ENCODE results near the gene TAC4. TPM values are rescaled to one million over a fixed set of nuclear protein-coding genes. Genes with fewer than 3 reads are reported as not detected.

The TAC4 gene, protein sequence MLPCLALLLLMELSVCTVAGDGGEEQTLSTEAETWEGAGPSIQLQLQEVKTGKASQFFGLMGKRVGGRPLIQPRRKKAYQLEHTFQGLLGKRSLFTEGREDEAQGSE
- not detected for total RNA-seq
- polyA plus RNA-seq (ENCODE audit: insufficient read length in 6 of 6): 1 to 10 TPM in 2 of 6 donors, under 1 TPM in 4; 0.54 to 1.1 (median 0.70) TPM
- long read RNA-seq, donor 1: 0 reads
- long read RNA-seq, donor 2: 0 reads
- long read RNA-seq, donor 3: 0 reads
- long read RNA-seq, donor 4: 0 reads
- long read RNA-seq, donor 5: 0 reads
- long read RNA-seq, donor 6: 0 reads
- long read RNA-seq, donor 7: 0 reads
- long read RNA-seq, donor 8: 0 reads
- long read RNA-seq, donor 9: 0 reads
- long read RNA-seq, donor 10: 0 reads
- long read RNA-seq, donor 11: 0 reads
- long read RNA-seq, donor 12: 0 reads

DNA sequence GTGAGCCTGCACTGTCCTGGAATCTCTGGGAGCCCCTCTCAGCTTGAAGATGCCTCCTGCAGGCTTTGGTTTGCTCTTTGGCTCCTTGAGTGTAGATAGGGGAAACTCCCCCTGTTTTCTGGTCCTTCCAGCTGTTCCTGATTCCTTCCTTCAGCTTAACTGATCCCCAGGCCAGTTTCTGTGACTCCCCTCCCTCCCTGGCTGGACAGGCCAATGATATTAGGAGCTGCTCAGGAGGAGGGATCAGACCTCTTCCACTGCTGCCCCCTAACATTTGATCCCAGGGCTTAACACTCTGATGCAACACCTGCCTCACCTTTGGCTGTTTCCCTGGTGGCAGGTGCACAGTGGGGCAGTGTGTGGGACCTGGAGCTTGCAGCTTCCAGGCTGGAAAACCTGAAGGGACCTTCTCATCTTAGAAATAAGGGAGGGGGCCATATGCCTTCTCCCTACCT, at the start of gene TAC4:
TAC4 (minus strand) TSS at position 51 of the 455 bp plus-strand sequence. CDS start 52 bp downstream, outside the sequence.
- DNase-seq (no peak), ATAC-seq (no peak)
- intact Hi-C loops (cut with DNase I): loop anchor here (10.0 kb wide), 1 partner anchor 143 kb away; the partner anchor contains the start of gene SLC35B1 (in 2 of the 2)
- TF ChIP-seq, protein P1, sequence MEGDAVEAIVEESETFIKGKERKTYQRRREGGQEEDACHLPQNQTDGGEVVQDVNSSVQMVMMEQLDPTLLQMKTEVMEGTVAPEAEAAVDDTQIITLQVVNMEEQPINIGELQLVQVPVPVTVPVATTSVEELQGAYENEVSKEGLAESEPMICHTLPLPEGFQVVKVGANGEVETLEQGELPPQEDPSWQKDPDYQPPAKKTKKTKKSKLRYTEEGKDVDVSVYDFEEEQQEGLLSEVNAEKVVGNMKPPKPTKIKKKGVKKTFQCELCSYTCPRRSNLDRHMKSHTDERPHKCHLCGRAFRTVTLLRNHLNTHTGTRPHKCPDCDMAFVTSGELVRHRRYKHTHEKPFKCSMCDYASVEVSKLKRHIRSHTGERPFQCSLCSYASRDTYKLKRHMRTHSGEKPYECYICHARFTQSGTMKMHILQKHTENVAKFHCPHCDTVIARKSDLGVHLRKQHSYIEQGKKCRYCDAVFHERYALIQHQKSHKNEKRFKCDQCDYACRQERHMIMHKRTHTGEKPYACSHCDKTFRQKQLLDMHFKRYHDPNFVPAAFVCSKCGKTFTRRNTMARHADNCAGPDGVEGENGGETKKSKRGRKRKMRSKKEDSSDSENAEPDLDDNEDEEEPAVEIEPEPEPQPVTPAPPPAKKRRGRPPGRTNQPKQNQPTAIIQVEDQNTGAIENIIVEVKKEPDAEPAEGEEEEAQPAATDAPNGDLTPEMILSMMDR (IDR thresholded peaks at IDR 0.05): no peak
- H3K36me3 ChIP-seq: peaks cover 0 to 18% of the 10 kb centered on the region in 2 donors
- H3K4me1 ChIP-seq: peaks cover 4 to 25% of the 10 kb centered on the region in 2 donors
- H3K27me3 ChIP-seq: peaks cover 0 to 20% of the 10 kb centered on the region in 2 donors
- H3K27ac ChIP-seq: no peak within 1 kb of the TSS
- H3K9me3 ChIP-seq: no peaks in the 10 kb centered on the region
- no peak within 1 kb of the TSS for H3K4me3 ChIP-seq

DNA sequence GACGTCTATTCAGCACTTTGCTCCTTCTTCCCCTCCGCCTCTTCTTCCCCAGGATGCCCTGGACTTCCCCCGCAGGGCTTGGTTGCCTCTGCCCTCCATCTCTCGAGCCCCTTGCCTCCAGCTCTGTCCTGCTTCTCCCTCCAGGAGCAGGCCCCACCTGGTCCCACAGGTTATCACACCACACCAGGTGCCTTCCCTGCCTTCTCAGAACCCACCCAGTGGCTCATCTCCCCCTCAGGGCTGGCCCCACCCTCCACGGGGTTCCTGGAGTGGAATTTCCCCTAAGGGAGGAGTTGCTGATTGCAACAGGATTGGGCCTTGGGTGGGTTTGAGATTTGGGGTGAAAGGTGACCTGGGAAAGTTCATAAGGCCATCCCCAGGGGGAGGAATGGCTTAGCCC, 49.0 kb upstream of the TAC4 start:
- no peaks in the 10 kb centered on the region for H3K4me1 ChIP-seq
- no peak overlapping the region for H3K27ac ChIP-seq
- TF ChIP-seq, protein P1 (IDR thresholded peaks at IDR 0.05): no peak
- intact Hi-C loops (cut with DNase I): no loop called here
- H3K4me3 ChIP-seq: no peak overlapping the region
- ATAC-seq (no peak), DNase-seq (no peak)
- H3K36me3 ChIP-seq: no peaks in the 10 kb centered on the region
- no peaks in the 10 kb centered on the region for H3K9me3 ChIP-seq
- peaks cover 0 to 84% of the 10 kb centered on the region in 2 donors for H3K27me3 ChIP-seq

DNA sequence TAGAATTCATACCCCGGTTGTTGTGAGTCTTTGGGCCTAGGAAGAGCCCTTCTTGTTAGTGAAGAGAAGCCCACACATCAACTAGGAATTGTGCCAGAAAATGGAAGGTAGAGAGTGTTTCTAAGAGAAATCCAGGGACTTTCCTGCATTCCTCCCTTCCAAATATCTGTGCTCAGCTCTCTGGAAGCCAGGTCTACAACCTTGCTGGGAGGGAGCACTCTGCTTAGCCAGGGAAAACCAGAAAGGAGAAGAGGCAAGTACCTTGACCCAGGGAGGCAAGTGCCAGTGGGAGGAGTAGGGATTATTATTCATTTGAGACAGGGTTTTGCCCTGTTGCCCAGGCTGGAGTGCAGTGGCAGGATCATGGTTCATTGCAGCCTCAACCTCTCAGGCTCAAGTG, 48.4 kb upstream of the TAC4 start:
- TF ChIP-seq, protein P1 (IDR thresholded peaks at IDR 0.05): no peak
- peaks cover 0 to 84% of the 10 kb centered on the region in 2 donors for H3K27me3 ChIP-seq
- DNase-seq (no peak), ATAC-seq (no peak)
- H3K27ac ChIP-seq: no peak overlapping the region
- no peak overlapping the region for H3K4me3 ChIP-seq
- H3K4me1 ChIP-seq: no peaks in the 10 kb centered on the region
- intact Hi-C loops (cut with DNase I): no loop called here
- H3K36me3 ChIP-seq: no peaks in the 10 kb centered on the region
- no peaks in the 10 kb centered on the region for H3K9me3 ChIP-seq

DNA sequence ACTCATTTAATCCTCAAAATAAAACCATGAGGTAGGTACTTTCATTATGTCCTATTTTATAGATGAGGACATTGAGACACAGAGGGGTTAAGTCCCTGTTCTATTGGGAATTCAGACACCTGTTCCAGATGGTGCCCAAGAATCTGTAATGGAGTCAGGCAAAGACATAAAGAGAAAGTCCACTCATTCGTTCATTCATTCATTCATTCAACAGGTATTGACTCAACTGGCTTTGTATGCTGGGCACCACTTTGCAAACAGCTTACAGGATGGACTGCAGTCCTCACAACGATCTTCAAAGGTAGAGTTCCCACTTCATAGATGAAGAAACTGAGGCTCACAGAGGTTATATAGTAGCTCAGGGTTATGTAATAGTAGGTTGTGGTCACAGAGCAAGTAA, 47.9 kb upstream of the TAC4 start:
- ATAC-seq (no peak), DNase-seq (no peak)
- no peak overlapping the region for H3K4me3 ChIP-seq
- no peak overlapping the region for H3K27ac ChIP-seq
- peaks cover 0 to 4% of the 10 kb centered on the region in 2 donors for H3K4me1 ChIP-seq
- TF ChIP-seq, protein P1 (IDR thresholded peaks at IDR 0.05): no peak
- H3K27me3 ChIP-seq: peaks cover 2 to 84% of the 10 kb centered on the region in 2 donors
- H3K9me3 ChIP-seq: no peaks in the 10 kb centered on the region
- intact Hi-C loops (cut with DNase I): no loop called here
- no peaks in the 10 kb centered on the region for H3K36me3 ChIP-seq

DNA sequence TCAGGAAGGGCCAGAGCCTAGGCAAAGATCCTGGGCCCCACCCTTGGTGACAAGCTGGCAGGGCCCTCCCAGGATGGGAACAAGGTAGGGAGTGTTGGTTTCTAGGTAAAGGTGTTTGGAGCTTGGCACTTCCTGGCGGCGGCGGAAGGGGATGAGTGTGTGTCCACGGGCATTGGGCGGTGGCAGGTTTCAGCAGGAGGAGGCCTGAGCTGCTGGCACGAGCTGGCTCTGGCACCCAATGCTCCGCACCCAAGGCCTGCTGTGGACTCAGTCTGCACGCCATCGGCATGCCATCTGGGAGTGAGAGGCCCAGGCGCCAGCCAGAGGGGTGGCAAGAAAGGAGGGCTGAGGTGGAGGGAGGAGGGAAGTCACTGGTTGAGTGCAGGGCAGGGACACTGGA, 46.9 kb upstream of the TAC4 start:
- H3K4me1 ChIP-seq: peaks cover 0 to 10% of the 10 kb centered on the region in 2 donors
- H3K27ac ChIP-seq: no peak overlapping the region
- no peaks in the 10 kb centered on the region for H3K9me3 ChIP-seq
- H3K27me3 ChIP-seq: peaks cover 10 to 84% of the 10 kb centered on the region in 2 donors
- TF ChIP-seq, protein P1 (IDR thresholded peaks at IDR 0.05): no peak
- intact Hi-C loops (cut with DNase I): no loop called here
- H3K4me3 ChIP-seq: no peak overlapping the region
- ATAC-seq: peak; percentile 13
- no peak for DNase-seq
- no peaks in the 10 kb centered on the region for H3K36me3 ChIP-seq

Data from left lung (tissue), 14 donors.